ENCODE data around the gene CRAMP1.
A peak's percentile ranks its signal among the peaks of the same experiment; 100 is the strongest.

CRAMP1 gene

DNA sequence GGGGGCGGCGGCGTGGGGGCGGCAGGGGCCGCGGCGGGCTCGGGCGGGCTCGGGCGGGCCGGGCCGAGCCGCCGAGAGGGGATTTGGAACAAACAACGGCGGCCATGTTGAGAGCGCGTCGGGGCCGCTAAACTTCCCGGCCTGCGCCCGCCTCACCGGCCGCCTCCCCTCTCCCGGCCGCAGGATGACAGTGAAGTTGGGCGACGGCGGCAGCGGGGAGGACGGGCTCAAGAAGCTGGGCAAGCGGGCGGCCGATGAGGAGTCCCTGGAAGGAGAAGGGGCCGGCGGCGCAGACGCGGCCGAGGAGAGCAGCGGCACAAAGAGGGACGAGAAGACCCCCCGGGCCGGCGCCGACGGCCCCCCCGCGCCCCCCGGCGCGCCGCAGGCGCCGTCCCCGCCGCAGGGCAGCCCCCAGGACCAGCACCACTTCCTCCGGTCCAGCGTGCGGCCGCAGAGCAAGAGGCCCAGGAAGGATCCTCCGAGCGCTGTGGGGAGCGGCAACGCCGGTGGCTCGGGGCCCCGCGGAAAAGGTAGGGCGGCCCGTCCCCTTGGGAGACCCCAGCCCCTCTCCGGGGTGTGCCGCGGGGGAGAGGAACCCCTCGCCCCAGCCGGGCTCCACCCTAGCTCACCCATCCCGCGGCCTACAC lies 2.4 kb downstream of the CRAMP1 start (continued):
- TF ChIP-seq WT1 (tag by site-specific recombination; IDR thresholded peaks at IDR 0.05) (no peak), ZNF133 (tag by site-specific recombination; IDR thresholded peaks at IDR 0.05) (no peak), ZNF544 (tag by site-specific recombination; IDR thresholded peaks at IDR 0.05) (no peak), GLIS1 (tag by site-specific recombination; IDR thresholded peaks at IDR 0.05) (peak; percentile 22; the same call in 1 of the 2 replicates), REPIN1 (tag by site-specific recombination; IDR thresholded peaks at IDR 0.05; ENCODE audit: low read depth) (no peak), ZBTB6 (tag by site-specific recombination; IDR thresholded peaks at IDR 0.05) (no peak), ZNF623 (tag by site-specific recombination; IDR thresholded peaks at IDR 0.05) (no peak), ZIC2 (tag by site-specific recombination; IDR thresholded peaks at IDR 0.05) (peak; percentile 32; the same call in 1 of the 2 replicates), SP3 (tag by site-specific recombination; IDR thresholded peaks at IDR 0.05) (no peak), HOXC10 (CRISPR knock-in tag; IDR thresholded peaks at IDR 0.05) (no peak), BCL6B (tag by site-specific recombination; IDR thresholded peaks at IDR 0.05) (no peak), ZNF596 (tag by site-specific recombination; IDR thresholded peaks at IDR 0.05) (no peak), SP2 (tag by site-specific recombination; IDR thresholded peaks at IDR 0.05) (peak; percentile 37; the same call in 1 of the 2 replicates), ZSCAN16 (tag by site-specific recombination; IDR thresholded peaks at IDR 0.05) (no peak), PRDM10 (tag by site-specific recombination; IDR thresholded peaks at IDR 0.05) (no peak), SETDB1 (IDR thresholded peaks at IDR 0.05; ENCODE audit: insufficient read length, low read length) (no peak), ZNF132 (tag by site-specific recombination; IDR thresholded peaks at IDR 0.05; ENCODE audit: borderline replicate concordance) (no peak), ZBTB20 (tag by site-specific recombination; IDR thresholded peaks at IDR 0.05) (peak; percentile 64; the same call in 1 of the 2 replicates), ZNF843 (tag by site-specific recombination; IDR thresholded peaks at IDR 0.05) (no peak), ZBTB26 (tag by site-specific recombination; optimal IDR thresholded peaks at IDR 0.05) (peak; percentile 29), ZBTB11 (tag by site-specific recombination; conservative IDR thresholded peaks at IDR 0.05; ENCODE audit: low read depth) (no peak), ZNF335 (tag by site-specific recombination; conservative IDR thresholded peaks at IDR 0.05) (peak; percentile 37)
- TF ChIP-seq, protein P1, sequence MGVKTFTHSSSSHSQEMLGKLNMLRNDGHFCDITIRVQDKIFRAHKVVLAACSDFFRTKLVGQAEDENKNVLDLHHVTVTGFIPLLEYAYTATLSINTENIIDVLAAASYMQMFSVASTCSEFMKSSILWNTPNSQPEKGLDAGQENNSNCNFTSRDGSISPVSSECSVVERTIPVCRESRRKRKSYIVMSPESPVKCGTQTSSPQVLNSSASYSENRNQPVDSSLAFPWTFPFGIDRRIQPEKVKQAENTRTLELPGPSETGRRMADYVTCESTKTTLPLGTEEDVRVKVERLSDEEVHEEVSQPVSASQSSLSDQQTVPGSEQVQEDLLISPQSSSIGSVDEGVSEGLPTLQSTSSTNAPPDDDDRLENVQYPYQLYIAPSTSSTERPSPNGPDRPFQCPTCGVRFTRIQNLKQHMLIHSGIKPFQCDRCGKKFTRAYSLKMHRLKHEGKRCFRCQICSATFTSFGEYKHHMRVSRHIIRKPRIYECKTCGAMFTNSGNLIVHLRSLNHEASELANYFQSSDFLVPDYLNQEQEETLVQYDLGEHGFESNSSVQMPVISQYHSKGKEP (tag by site-specific recombination; IDR thresholded peaks at IDR 0.05) = no peak
- TF ChIP-seq, protein P2, sequence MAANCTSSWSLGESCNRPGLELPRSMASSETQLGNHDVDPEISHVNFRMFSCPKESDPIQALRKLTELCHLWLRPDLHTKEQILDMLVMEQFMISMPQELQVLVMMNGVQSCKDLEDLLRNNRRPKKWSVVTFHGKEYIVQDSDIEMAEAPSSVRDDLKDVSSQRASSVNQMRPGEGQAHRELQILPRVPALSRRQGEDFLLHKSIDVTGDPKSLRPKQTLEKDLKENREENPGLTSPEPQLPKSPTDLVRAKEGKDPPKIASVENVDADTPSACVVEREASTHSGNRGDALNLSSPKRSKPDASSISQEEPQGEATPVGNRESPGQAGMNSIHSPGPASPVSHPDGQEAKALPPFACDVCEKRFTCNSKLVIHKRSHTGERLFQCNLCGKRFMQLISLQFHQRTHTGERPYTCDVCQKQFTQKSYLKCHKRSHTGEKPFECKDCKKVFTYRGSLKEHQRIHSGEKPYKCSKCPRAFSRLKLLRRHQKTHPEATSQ (tag by site-specific recombination; IDR thresholded peaks at IDR 0.05) = no peak
